ENCODE data around the gene PPP5C.
"Not testable (repeated sequence)": the region's sequence is repeated elsewhere in the genome, so short reads cannot be mapped to it uniquely, and the experiment has no call there.

The PPP5C gene

DNA sequence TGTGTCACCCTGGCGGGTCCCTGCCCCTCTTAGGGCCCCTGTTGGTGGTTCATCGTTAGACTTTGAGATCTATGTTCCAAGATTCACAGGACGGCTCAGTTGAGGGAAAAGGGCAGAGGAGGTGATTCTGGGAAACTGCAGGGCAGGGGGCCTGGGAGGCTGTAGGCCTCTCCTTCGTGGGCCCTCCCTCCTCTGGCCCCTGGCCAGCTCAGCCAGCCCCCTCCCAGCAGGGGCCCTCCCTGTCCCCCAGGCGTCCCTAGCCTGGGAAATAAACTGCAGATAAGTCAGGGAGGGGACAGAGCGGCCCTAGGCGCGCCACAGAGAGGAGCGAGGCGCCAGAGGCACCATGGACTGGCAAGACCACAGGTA lies 43.6 kb upstream of the PPP5C start:
- Histone ChIP-seq H3K4me3 (replicated peaks; ENCODE audit: low read depth, low read length) (no peak overlapping the region), H3K36me3 (ENCODE audit: control insufficient read depth, insufficient read depth, low read length) (no peaks in the 10 kb centered on the region), H3K27me3 (replicated peaks; ENCODE audit: control insufficient read depth, insufficient read depth, low read length) (no peaks in the 10 kb centered on the region; the same call in 1 of the 2 replicates)
- DNase-seq (ENCODE audit: extremely low read depth, insufficient read length), result no peak
- TF ChIP-seq, protein P1, sequence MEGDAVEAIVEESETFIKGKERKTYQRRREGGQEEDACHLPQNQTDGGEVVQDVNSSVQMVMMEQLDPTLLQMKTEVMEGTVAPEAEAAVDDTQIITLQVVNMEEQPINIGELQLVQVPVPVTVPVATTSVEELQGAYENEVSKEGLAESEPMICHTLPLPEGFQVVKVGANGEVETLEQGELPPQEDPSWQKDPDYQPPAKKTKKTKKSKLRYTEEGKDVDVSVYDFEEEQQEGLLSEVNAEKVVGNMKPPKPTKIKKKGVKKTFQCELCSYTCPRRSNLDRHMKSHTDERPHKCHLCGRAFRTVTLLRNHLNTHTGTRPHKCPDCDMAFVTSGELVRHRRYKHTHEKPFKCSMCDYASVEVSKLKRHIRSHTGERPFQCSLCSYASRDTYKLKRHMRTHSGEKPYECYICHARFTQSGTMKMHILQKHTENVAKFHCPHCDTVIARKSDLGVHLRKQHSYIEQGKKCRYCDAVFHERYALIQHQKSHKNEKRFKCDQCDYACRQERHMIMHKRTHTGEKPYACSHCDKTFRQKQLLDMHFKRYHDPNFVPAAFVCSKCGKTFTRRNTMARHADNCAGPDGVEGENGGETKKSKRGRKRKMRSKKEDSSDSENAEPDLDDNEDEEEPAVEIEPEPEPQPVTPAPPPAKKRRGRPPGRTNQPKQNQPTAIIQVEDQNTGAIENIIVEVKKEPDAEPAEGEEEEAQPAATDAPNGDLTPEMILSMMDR (IDR thresholded peaks at IDR 0.05; ENCODE audit: insufficient read depth, low read length, poor library complexity, severe bottlenecking), result no peak

DNA sequence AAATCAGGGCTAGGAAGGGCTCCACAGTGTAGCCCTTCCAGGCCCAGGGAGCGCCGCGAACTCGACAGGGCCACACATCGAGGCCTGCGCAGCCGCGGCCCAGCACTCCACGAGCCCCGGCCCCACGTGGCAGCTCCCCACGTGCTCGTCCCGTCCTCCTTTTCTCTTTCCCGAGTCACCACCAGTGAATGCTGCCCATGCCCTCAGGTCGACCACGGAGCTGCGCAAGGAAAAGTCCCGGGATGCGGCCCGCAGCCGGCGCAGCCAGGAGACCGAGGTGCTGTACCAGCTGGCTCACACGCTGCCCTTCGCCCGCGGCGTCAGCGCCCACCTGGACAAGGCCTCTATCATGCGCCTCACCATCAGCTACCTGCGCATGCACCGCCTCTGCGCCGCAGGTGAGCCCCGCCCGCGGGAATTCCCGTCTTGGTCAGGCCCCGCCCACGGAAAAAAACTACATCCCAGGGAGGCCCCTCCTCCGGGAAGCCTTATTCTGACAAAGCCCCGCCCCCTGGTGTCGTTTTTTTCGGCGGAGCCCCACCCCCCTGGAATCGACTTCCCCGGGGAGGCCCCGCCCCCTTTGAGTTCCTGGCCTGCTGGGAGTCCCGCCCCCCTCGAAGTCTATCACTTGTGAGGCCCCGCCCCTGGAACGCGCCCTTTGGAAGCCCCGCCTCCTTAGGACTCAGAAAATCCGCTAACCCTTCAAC lies 43.0 kb upstream of the PPP5C start:
- TF ChIP-seq, protein P1 (IDR thresholded peaks at IDR 0.05; ENCODE audit: insufficient read depth, low read length, poor library complexity, severe bottlenecking), result no peak
- no peaks in the 10 kb centered on the region for H3K27me3 ChIP-seq (replicated peaks; ENCODE audit: control insufficient read depth, insufficient read depth, low read length)
- no peak overlapping the region for H3K4me3 ChIP-seq (replicated peaks; ENCODE audit: low read depth, low read length)
- no peaks in the 10 kb centered on the region for H3K36me3 ChIP-seq (ENCODE audit: control insufficient read depth, insufficient read depth, low read length)
- DNase-seq (ENCODE audit: extremely low read depth, insufficient read length), result no peak

DNA sequence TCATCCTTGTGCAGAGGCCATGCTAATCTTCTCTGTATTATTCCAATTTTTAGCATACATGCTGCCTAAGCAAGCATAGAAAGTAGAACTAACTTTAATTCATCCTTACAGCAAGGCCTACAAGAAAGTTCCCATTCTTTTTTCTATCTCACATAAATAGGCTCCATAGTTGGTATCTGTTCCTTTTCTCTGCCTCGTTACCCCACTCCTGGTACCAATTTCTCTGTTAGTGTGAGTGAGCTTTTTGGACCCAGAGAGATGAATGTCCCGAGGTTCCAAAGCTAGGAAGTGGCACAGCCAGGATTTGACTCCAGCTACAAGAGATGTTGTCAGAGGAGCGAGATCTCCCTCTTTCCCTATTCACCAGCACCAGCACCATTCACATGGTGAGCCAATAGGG lies 40.4 kb upstream of the PPP5C start:
- TF ChIP-seq, protein P1 (IDR thresholded peaks at IDR 0.05; ENCODE audit: insufficient read depth, low read length, poor library complexity, severe bottlenecking), result no peak
- DNase-seq (ENCODE audit: extremely low read depth, insufficient read length), result no peak
- H3K27me3 ChIP-seq (replicated peaks; ENCODE audit: control insufficient read depth, insufficient read depth, low read length), result no peaks in the 10 kb centered on the region
- no peak overlapping the region for H3K4me3 ChIP-seq (replicated peaks; ENCODE audit: low read depth, low read length)
- H3K36me3 ChIP-seq (ENCODE audit: control insufficient read depth, insufficient read depth, low read length), result no peaks in the 10 kb centered on the region

DNA sequence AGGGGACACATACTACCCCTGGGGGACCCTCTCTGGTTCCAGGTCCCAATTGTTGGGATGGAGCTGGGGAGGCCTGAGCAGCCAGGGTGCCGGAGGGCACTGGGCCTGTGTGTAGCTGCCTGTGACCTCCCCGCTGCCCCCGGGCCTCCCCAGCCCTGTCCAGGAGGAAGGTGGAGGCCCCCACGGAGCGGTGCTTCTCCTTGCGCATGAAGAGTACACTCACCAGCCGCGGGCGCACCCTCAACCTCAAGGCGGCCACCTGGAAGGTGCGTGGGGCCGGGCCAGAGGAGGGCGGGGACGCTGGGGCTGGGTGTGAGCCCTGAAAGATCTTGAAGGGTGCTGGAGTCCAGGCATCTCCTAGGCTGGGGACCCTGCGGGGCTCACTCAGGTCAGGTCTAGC lies 38.4 kb upstream of the PPP5C start:
- TF ChIP-seq, protein P1 (IDR thresholded peaks at IDR 0.05; ENCODE audit: insufficient read depth, low read length, poor library complexity, severe bottlenecking), result no peak
- Histone ChIP-seq H3K4me3 (replicated peaks; ENCODE audit: low read depth, low read length) (no peak overlapping the region), H3K27me3 (replicated peaks; ENCODE audit: control insufficient read depth, insufficient read depth, low read length) (no peaks in the 10 kb centered on the region), H3K36me3 (ENCODE audit: control insufficient read depth, insufficient read depth, low read length) (no peaks in the 10 kb centered on the region)
- DNase-seq (ENCODE audit: extremely low read depth, insufficient read length), result no peak

DNA sequence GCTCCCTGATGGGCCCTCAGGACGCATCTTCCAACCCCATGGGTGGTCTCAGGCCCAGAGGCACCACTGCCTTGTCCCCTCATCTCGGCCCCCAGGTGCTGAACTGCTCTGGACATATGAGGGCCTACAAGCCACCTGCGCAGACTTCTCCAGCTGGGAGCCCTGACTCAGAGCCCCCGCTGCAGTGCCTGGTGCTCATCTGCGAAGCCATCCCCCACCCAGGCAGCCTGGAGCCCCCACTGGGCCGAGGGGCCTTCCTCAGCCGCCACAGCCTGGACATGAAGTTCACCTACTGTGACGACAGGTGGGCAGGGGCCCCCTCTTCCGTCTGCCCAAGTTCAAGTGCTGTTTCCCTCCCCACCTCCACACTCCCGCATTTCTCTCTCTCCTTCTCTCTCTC lies 37.8 kb upstream of the PPP5C start:
- H3K27me3 ChIP-seq (replicated peaks; ENCODE audit: control insufficient read depth, insufficient read depth, low read length), result no peaks in the 10 kb centered on the region
- TF ChIP-seq, protein P1 (IDR thresholded peaks at IDR 0.05; ENCODE audit: insufficient read depth, low read length, poor library complexity, severe bottlenecking), result no peak
- no peaks in the 10 kb centered on the region for H3K36me3 ChIP-seq (ENCODE audit: control insufficient read depth, insufficient read depth, low read length)
- H3K4me3 ChIP-seq (replicated peaks; ENCODE audit: low read depth, low read length), result no peak overlapping the region
- no peak for DNase-seq (ENCODE audit: extremely low read depth, insufficient read length)

DNA sequence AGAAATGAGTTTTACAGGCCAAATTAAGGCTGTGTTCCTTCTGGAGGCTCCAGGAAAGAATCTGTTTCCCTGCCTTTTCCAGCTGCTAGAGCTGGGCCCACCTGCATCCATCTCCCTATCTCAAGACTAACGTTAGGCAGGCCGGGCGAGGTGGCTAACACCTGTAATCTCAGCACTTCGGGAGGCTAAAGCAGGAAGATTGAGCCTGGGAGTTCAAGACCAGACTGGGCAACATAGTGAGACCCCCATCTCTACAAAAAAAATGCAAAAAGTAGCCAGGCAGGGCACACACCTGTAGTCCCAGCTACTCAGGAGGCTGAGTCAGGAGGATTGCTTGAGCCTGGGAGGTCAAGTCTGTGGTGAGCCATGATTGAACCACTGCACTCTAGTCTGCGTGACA lies 35.4 kb upstream of the PPP5C start:
- DNase-seq (ENCODE audit: extremely low read depth, insufficient read length), result no peak
- TF ChIP-seq, protein P1 (IDR thresholded peaks at IDR 0.05; ENCODE audit: insufficient read depth, low read length, poor library complexity, severe bottlenecking), result no peak
- no peaks in the 10 kb centered on the region for H3K36me3 ChIP-seq (ENCODE audit: control insufficient read depth, insufficient read depth, low read length)
- no peaks in the 10 kb centered on the region for H3K27me3 ChIP-seq (replicated peaks; ENCODE audit: control insufficient read depth, insufficient read depth, low read length)
- H3K4me3 ChIP-seq (replicated peaks; ENCODE audit: low read depth, low read length), result no peak overlapping the region

DNA sequence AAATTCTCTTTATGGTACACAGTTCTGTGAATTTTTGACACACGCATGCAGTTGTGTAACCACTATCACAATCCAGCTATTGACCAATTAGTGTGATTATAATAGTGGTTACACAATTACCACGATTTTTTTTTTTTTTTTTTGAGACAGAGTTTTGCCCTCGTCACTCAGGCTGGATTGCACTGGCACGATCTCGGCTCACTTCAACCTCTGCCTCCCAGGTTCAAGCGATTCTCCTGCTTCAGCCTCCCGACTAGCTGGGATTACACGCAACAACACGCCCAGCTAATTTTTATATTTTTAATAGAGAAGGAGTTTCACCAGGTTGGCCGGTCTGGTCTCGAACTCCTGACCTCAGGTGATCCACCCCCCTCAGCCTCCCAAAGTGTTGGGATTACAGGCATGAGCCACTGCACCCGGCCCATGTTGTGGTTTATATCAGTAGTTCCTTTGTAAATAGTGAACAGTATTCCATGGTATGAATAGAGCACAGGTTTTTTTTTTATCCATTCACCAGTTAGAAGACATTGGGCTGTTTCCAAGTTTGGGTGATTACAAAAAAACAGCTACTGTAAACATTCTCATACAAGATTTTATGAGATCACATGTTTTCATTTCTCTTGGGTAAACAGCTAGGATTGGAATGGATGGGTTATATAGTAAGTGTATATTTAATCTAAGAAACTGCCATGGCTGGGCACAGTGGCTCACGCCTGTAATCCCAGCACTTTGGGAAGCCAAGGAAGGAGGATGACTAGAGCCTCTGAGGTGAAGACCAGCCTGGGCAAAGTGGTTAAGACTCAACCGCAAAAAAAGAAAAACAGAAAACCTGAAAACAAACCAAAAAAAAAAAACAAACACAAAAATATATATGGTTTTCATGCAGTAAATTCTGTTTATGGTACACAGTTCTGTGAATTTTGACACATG lies 33.1 kb upstream of the PPP5C start:
- H3K36me3 ChIP-seq (ENCODE audit: control insufficient read depth, insufficient read depth, low read length); DNase-seq (ENCODE audit: extremely low read depth, insufficient read length); H3K27me3 ChIP-seq (replicated peaks; ENCODE audit: control insufficient read depth, insufficient read depth, low read length); H3K4me3 ChIP-seq (replicated peaks; ENCODE audit: low read depth, low read length): not testable (repeated sequence)
